Inflammatory macrophage (primary cell): ENCODE results near the gene PTGER3.

Experiments
- DNase-seq, 2 donors: peaks; one replicate each; pipeline ENCODE4 v3.0.0-alpha.2; 2020 to 2022

PTGER3 gene

GRCh38 chr1:71049951-71050598 lies 2.5 kb upstream of the PTGER3 start:
- peak; percentile 76 to 84 for DNase-seq

DNA sequence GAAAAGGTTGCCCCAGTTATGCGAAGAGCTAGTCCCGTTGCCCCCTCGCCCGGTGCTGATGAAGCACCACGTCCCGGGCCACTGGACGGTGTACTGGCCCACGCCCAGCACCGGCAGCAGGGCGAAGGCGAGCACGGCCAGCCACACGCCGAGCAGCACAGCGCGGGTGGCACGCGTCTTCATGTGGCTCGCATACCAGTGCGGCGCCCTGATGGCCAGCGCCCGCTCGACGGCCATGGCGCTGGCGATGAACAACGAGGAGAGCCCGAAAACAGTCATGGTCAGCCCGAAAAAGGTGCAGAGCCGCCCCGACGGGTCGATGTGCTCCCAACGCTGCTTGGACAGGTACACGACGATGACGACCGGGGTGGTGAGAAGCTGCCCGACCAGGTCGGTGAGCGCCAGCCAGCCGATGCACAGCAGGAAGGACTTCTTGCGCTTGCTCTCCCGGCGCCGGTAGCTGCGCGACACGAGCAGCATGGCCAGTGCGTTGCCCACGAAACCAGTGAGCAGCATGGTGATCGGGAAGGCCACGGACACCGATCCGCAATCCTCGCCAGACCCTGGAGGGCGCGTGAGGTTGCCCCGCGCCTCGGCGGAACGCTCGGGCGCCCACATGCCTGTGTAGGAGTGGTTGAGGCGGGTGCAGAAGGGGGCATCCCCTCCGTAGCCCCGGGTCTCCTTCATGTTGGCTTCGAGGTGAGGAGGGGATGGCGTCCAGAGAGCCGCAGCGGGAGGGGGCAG lies 553 bp downstream of the PTGER3 start:
- DNase-seq = peak in 1 of 2 donors; percentile 16

- DNase-seq = no peak
Observed at GRCh38 chr1:71045463-71046028, 2.1 kb downstream of the PTGER3 start.

- no peak for DNase-seq
Observed at GRCh38 chr1:71044833-71045232, 2.8 kb downstream of the PTGER3 start.

DNA sequence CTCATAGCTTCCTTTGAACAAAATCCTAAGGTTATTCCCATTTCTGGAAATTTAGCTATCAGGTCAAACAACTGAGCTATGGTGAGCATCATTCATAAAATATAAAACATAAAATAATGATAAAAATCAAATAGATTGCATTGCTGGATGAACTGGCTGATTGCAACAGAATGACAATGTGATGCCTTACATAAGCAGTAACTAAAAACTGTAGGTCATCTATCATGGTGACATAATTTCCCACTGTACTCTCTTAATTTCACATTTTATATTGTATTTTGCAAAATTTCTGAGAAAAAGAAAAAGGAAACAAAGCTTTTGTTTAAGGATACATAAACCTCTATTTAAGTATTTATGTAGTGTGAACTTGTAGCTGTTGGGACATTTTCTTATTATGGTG lies 4.6 kb downstream of the PTGER3 start:
- peak in 1 of 2 donors; percentile 58 for DNase-seq

- DNase-seq = no peak
Observed at GRCh38 chr1:71041806-71042205, 5.8 kb downstream of the PTGER3 start.

GRCh38 chr1:71039661-71040262 lies 7.9 kb downstream of the PTGER3 start:
- no peak for DNase-seq

- no peak for DNase-seq
Observed at GRCh38 chr1:71038942-71039341, 8.7 kb downstream of the PTGER3 start.

GRCh38 chr1:71037829-71038620 lies 9.6 kb downstream of the PTGER3 start:
- no peak for DNase-seq

DNA sequence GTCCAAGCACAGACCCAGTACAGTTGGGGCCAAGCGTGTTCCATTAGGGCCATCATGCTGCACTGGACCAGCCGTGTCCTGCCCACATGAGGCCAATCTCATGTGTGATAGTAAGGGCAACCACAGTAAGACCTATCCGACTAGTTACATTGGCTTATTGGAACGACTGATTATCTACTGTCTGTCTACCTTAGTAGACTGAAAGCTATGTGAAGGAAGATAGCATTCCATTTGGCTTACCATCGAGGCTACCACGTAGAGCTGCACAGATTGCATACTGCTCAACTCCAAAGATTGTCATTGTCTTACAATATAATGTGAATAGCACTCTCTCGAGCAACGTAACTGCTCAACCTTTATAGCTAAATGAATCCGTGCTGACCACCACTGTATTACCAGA lies 10.6 kb downstream of the PTGER3 start:
- no peak for DNase-seq

DNA sequence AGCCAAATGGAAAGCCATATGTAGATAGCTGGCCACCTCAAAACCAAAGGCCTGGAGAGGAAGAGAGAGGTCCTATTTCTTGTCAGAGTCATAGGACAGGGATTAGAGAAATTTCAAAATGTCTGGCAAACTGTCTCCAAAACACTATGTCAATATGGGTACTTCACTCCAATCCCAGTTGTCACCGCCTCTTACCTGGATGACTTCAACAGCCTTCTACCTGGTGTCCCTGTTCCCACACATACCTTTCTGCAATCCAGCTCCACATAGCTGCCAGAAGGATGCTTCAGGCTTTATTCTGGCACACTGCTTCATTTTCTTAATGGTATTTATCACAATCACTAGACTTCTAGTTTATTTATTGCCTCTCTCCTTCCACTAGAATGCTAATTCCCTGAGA lies 14.5 kb downstream of the PTGER3 start:
- DNase-seq = peak in 1 of 2 donors; percentile 38

- DNase-seq = no peak
Observed at GRCh38 chr1:71031426-71031825, 16.2 kb downstream of the PTGER3 start.

DNA sequence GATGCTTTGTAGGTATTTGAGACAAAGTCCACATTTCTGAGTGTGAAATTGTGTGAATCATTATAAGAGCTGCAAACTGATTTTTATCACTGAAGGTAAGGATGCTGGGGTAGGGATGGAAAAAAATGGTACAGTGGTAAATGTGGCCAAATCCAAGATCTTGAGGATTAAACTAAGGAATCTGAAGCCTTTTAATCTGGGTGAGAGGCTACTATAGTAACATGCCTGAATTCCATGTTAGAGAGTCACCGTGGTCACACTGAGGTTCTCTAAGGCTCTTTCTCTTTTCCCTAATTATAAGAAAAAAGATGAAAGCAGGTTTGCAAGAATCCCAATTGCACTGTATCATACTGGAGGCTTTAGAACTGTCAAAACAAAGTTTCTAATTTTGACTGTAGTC lies 17.6 kb downstream of the PTGER3 start:
- DNase-seq = no peak

- no peak for DNase-seq
Observed at GRCh38 chr1:71028981-71029380, 18.6 kb downstream of the PTGER3 start.

DNA sequence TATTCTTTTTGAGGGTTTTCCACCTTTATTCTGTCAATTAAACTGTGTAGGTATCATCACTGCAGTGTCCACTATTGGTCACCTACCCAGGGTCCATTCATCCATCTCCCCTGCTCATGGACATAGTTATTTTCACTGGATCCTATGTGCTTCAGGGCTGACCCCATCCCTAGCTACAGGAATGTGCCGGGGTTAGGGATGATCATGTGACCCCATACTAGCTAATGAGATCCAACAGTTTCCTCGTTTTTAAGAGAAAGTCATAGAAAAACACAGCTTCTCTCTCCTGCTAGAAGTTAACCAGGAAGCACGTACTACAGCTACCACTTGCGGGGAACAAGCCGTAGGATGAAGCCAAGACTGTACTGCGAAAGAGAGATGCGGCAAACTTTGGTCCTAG lies 19.6 kb downstream of the PTGER3 start:
- DNase-seq = no peak

- no peak for DNase-seq
Observed at GRCh38 chr1:71026093-71026492, 21.5 kb downstream of the PTGER3 start.

DNA sequence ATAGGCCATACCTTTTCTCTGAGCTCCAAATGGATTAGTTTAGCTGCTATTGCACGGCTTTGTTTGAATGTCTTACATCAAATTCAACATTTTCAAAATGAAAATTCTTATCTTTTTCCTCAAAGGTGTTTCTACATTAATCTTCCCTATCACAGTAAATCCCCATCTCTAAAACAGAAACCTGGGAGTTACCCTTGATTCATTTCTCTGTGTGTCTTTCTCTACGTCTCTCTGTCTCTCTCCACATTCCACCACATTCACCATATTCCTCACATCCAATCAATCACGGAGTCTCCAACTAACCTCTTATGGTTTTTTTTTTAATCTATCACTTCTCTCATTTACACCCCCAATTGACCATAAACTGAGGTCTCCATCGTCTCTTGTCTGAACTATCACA lies 24.1 kb downstream of the PTGER3 start:
- DNase-seq = no peak

DNA sequence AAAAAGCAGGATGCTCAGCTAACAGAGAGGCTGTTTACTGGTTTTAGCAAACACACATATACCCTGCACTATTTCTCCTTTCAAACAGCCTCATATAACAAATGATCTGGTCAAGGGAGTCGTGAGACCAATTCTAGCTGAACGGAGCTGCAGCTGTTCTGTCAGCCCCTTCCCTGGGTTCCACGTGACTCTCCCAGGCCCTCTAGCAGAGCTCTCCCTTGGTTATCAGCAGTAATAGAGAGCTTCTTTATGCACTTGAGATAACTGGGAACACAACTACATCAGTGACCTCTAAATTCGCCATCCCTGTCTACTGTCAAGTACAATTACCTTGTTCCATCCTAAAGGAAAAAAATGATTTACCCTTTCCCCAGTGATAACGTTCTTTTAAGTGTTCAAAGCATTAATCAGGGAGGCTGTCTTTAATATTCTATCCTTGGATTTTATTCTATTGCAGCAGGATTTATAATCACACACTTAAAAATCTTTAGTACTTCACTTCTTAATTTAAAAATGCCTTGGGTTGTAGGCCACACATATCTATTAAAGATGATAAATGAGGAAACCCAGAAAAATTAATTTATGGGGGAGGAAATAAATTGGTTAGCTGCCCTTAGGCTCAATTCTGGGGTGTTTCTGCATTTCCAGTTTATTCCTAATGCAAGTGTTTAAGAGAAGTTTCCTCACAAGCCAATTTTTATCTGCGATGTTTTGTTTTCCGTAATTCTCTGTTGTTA lies 28.2 kb downstream of the PTGER3 start:
- no peak for DNase-seq

DNA sequence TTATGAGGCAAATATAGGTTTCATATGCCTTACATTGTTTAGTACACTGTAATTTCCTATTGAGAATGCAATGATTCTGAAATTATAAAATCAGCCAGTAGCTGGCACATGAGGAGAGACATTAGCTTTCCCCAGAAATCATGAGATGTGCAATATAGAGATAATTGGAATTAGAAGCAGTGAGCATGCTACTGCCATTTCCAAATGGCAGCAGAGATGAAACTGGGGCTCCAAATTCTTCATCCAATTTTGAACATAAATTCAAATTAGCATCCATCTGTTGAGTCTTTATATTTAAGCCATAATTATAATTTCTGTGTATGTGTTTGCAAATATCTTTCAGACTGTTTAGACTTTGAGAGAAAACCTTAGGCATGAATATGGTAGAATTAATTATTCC lies 28.8 kb downstream of the PTGER3 start:
- no peak for DNase-seq

DNA sequence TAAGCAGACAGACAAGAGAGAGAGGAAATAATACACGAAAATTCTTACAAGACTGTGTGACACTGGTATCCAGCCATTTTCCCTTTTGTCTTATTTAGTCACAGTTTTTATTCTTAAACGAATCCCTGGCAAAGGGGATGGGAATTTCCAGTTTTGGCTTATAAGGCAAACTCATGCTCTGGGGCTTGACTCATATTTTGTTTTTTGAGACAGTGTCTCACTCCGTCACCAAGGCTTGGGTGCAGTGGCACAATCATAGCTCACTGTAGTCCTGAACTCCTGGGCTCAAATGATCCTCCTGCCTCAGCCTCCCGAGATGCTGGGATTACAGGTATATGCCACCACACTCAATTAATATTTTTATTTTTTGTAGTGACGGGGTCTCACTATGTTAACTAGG lies 31.9 kb downstream of the PTGER3 start:
- no peak for DNase-seq

DNA sequence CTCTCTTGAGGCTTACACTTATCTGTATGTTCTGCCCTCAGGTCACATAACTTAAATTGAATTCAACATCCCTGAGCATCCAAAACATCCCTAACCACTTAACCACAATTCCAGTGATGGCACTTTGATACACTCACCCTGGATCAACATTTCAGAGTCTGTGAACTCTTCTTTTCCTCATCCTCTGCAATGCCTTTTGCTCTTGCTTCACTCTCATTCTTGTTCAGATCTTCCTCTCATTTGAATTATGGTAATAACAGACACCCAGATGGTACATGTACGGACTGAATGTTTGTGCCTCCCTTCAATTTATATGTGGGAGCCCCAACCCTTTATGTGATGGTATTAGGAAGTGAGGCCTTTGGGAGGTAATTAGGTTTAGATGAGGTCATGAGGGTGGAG lies 33.4 kb downstream of the PTGER3 start:
- DNase-seq = no peak
